H1 (cell line): ENCODE data around the gene MCM7.

Experiments used
- BRCA1 ChIP-seq: IDR thresholded peaks from 2 replicates; pipeline ENCODE4 v1.6.1; 2012; ENCODE audit warnings: low read depth, low read length, improper control_type of control experiment
- CTCF ChIP-seq, 3 experiments: IDR thresholded peaks; 1 replicate in 2 of 3; 2 replicates in 1 of 3; pipeline versions ENCODE4 v1.5.1 to v1.6.1; 2011; ENCODE audit warnings: low read length in 3 of 3, mild to moderate bottlenecking in 3 of 3, inconsistent platforms in 2 of 3, low read depth in 1 of 3, moderate library complexity in 1 of 3; ENCODE audit not compliant: insufficient read depth in 1 of 3; ENCODE audit errors: control extremely low read depth in 1 of 3
- EZH2 ChIP-seq: fragments of 200-600 bp; sonication (generic); IDR thresholded peaks from 2 replicates; pipeline ENCODE4 v1.7.1; 2012; ENCODE audit warnings: low read depth, mild to moderate bottlenecking, moderate library complexity, low read length, inconsistent platforms; ENCODE audit not compliant: severe bottlenecking
- ZNF274 ChIP-seq: IDR thresholded peaks from 2 replicates; pipeline ENCODE4 v1.7.0; 2012; ENCODE audit warnings: low read length, borderline replicate concordance; ENCODE audit errors: extremely low read depth

- no peak for TF ChIP-seq EZH2
- TF ChIP-seq CTCF (IDR thresholded peaks at IDR 0.05; ENCODE audit: control extremely low read depth in 1 of 3, insufficient read depth in 1 of 3, low read depth in 1 of 3, low read length in 3 of 3): no peak
- TF ChIP-seq BRCA1: no peak
- no peak for TF ChIP-seq ZNF274
Measured at GRCh38 chr7:100093054-100093453, 8.1 kb downstream of the MCM7 start.
